ENCODE measurements around the gene MARCHF3.
A peak's percentile ranks its signal among the peaks of the same experiment; 100 is the strongest.
"Not testable (repeated sequence)": the region's sequence is repeated elsewhere in the genome, so short reads cannot be mapped to it uniquely, and the experiment has no call there.

MARCHF3 gene

DNA sequence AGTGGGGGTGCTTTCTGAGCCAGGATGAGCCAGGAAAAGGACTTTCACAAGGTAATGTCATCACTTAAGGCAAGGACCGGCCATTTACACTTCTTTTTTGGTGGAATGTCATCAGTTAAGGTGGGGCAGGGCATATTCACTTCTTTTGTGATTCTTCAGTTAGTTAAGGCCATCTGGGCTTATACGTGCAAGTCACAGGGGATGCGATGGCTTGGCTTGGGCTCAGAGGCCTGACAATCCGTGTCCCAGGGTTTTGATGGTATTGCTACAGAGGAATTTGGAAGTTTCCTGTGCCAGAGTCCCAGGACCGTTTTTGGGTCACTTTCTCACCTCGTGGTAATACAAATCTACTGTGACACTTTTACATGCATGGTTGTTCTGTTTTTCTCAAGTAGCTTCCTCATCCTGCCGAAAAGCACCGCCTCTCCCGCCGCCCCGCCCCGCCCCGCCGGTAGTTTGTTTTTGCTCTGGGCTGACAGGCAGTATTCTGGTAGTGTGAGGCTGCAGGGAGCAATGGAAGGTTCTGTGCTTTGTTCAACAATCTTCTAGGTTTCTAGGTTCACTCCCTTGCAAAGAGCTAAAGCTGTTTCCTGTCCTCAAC, 184.8 kb downstream of the MARCHF3 start:
- Mint-ChIP-seq H3K27ac (peak overlapping the region; percentile 88), H3K4me3 (peak overlapping the region; percentile 27 to 70)
- not testable (repeated sequence) for H3K9me3 Mint-ChIP-seq

GRCh38 chr5:126843375-126843774, 187.0 kb downstream of the MARCHF3 start:
- Mint-ChIP-seq H3K27ac (peak overlapping the region; percentile 60), H3K4me1 (peaks cover 22 to 35% of the 10 kb centered on the region in 2 donors), H3K36me3 (peaks cover 9 to 40% of the 10 kb centered on the region in 2 donors)
- not testable (repeated sequence) for DNase-seq; H3K27me3 Mint-ChIP-seq; ATAC-seq (replicated peaks); H3K9me3 Mint-ChIP-seq; H3K4me3 Mint-ChIP-seq

More for the DNA sequence above, 184.8 kb downstream of the MARCHF3 start:
- H3K4me1 Mint-ChIP-seq = peaks cover 29 to 36% of the 10 kb centered on the region in 2 donors
- peak; percentile 31 for DNase-seq
- ATAC-seq (replicated peaks) = peak; percentile 94 to 98
- H3K27me3 Mint-ChIP-seq = not testable (repeated sequence)
- peaks cover 9 to 34% of the 10 kb centered on the region in 2 donors for H3K36me3 Mint-ChIP-seq

DNA sequence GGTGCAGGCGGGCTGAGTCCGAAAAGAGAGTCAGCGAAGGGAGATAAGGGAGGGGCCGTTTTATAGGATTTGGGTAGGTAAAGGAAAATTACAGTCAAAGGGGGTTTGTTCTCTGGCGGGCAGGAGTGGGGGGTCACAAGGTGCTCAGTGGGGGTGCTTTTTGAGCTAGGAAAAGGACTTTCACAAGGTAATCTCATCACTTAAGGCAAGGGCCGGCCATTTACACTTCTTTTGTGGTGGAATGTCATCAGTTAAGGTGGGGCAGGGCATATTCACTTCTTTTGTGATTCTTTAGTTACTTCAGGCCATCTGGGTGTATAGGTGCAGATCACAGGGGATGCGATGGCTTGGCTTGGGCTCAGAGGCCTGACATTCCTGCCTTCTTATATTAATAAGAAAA, 191.0 kb downstream of the MARCHF3 start:
- not testable (repeated sequence) for ATAC-seq (replicated peaks); H3K27ac Mint-ChIP-seq; DNase-seq; H3K27me3 Mint-ChIP-seq; H3K9me3 Mint-ChIP-seq; H3K4me3 Mint-ChIP-seq; H3K4me1 Mint-ChIP-seq
- peaks cover 18 to 58% of the 10 kb centered on the region in 2 donors for H3K36me3 Mint-ChIP-seq

DNA sequence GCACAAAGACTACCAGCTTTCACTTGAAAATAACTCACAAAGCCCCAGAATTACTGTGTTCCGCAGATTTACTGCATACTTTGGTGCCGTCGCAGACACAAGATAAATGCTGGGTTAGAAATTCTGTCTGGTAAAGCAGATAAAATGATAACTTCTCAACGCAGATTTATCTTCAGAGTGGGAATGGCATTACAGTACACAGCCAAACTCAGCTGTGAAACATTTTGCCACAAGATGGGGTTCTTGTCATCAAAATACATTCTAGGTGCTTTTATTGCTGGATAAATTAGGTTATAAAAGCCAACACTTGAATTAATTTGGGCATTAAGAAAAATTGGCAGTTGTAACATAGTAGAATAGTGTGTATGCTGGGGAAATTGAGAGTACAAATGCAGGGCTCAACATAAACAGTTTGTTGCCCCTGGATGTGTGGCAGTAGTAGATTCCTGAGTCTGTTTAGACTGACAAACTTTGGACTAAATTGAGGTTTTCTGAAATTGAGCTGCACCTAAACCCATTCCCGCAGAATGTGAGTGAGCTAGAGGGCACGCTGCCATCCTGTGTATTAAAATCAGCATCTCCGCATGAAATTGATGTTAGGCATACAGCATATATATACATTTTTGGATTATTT, 192.3 kb downstream of the MARCHF3 start:
- peaks cover 24 to 58% of the 10 kb centered on the region in 2 donors for H3K36me3 Mint-ChIP-seq
- no peaks in the 10 kb centered on the region for H3K9me3 Mint-ChIP-seq
- ATAC-seq (replicated peaks) = no peak
- H3K27me3 Mint-ChIP-seq = no peaks in the 10 kb centered on the region
- DNase-seq = no peak
- no peak overlapping the region for H3K4me3 Mint-ChIP-seq
- H3K27ac Mint-ChIP-seq = no peak overlapping the region
- peaks cover 3 to 6% of the 10 kb centered on the region in 2 donors for H3K4me1 Mint-ChIP-seq

DNA sequence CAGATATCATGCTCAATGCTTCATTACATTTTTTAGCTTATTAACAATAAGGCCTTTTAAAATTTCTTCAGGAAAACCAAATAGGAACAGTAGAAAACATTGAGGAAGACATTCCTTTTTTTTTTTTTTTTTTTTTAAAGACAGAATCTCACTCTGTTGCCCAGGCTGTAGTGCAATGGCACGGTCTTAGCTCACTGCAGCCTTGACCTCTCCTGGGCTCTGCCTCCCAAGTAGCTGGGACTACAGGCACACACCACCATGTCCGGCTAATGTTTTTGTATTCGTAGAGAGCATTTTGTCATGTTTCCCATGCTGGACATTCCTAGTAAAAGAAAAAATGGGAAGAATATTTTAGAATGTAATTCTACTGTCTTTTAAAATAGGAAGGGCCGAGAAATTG, 193.1 kb downstream of the MARCHF3 start:
- Mint-ChIP-seq H3K27ac (no peak overlapping the region), H3K4me1 (peaks cover 3 to 6% of the 10 kb centered on the region in 2 donors), H3K4me3 (no peak overlapping the region), H3K27me3 (no peaks in the 10 kb centered on the region), H3K9me3 (no peaks in the 10 kb centered on the region), H3K36me3 (peaks cover 24 to 63% of the 10 kb centered on the region in 2 donors)
- no peak for ATAC-seq (replicated peaks)
- no peak for DNase-seq

GRCh38 chr5:126836778-126837177, 193.6 kb downstream of the MARCHF3 start:
- Mint-ChIP-seq H3K36me3 (peaks cover 24 to 59% of the 10 kb centered on the region in 2 donors), H3K4me1 (peaks cover 3 to 6% of the 10 kb centered on the region in 2 donors), H3K27me3 (no peaks in the 10 kb centered on the region), H3K4me3 (no peak overlapping the region), H3K27ac (no peak overlapping the region), H3K9me3 (no peaks in the 10 kb centered on the region)
- no peak for ATAC-seq (replicated peaks)
- no peak for DNase-seq

- DNase-seq (no peak), ATAC-seq (replicated peaks) (no peak)
- Mint-ChIP-seq H3K27ac (no peak overlapping the region), H3K4me1 (peaks cover 5 to 12% of the 10 kb centered on the region in 2 donors), H3K4me3 (no peak overlapping the region), H3K9me3 (no peaks in the 10 kb centered on the region), H3K36me3 (peaks cover 48 to 56% of the 10 kb centered on the region in 2 donors), H3K27me3 (no peaks in the 10 kb centered on the region)
These were observed 199.2 kb downstream of the MARCHF3 start for GRCh38 chr5:126831156-126831555.

DNA sequence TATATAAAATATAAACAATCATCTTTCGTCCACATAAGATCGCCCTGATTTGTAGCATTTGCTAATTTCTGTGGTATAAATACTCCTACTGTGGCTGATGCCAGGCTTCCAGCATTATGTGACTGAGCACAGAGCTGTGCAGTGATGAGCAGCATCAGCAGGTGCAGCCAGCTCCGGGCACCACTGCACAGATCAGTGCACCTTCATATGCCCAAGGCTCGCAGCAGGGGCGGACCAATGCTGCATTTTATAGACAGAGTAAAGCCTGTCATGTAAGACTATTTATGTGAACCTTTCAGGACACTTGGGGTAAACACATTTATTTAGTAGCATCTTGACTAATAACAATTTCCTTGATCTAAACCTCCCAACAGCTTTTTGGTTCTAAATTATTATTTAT, 200.3 kb downstream of the MARCHF3 start:
- no peak for DNase-seq
- Mint-ChIP-seq H3K4me3 (no peak overlapping the region), H3K36me3 (peaks cover 48 to 59% of the 10 kb centered on the region in 2 donors), H3K27me3 (no peaks in the 10 kb centered on the region), H3K27ac (no peak overlapping the region), H3K9me3 (no peaks in the 10 kb centered on the region), H3K4me1 (peaks cover 5 to 12% of the 10 kb centered on the region in 2 donors)
- ATAC-seq (replicated peaks) = no peak

DNA sequence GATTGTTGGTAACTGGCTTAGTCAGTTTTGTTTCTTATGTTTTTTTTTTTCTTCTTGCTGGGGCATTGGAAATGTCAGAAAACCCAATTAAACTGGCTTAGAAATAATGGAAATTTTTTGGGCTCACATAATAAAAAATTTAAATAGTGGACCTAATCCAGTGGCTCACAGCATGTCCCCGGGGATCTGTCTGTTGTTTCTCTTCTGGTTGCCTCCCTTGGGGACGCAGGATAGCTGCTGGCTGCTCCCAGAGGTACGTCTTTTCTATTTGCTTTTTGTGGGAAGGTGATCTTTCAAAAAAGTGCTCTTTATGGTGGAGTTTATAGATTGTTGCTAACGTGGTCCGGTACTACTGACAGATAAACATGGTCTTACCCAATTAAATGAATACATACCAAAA, 201.3 kb downstream of the MARCHF3 start:
- DNase-seq = no peak
- H3K9me3 Mint-ChIP-seq = no peaks in the 10 kb centered on the region
- ATAC-seq (replicated peaks) = no peak
- peaks cover 5 to 10% of the 10 kb centered on the region in 2 donors for H3K4me1 Mint-ChIP-seq
- no peak overlapping the region for H3K4me3 Mint-ChIP-seq
- no peak overlapping the region for H3K27ac Mint-ChIP-seq
- H3K36me3 Mint-ChIP-seq = peaks cover 43 to 50% of the 10 kb centered on the region in 2 donors
- no peaks in the 10 kb centered on the region for H3K27me3 Mint-ChIP-seq

- Mint-ChIP-seq H3K9me3 (no peaks in the 10 kb centered on the region), H3K36me3 (peaks cover 38 to 42% of the 10 kb centered on the region in 2 donors), H3K4me1 (peaks cover 2 to 6% of the 10 kb centered on the region in 2 donors), H3K27me3 (no peaks in the 10 kb centered on the region), H3K4me3 (no peak overlapping the region), H3K27ac (no peak overlapping the region)
- DNase-seq = no peak
- ATAC-seq (replicated peaks) = no peak
These were observed 203.6 kb downstream of the MARCHF3 start for GRCh38 chr5:126826619-126827215.

DNA sequence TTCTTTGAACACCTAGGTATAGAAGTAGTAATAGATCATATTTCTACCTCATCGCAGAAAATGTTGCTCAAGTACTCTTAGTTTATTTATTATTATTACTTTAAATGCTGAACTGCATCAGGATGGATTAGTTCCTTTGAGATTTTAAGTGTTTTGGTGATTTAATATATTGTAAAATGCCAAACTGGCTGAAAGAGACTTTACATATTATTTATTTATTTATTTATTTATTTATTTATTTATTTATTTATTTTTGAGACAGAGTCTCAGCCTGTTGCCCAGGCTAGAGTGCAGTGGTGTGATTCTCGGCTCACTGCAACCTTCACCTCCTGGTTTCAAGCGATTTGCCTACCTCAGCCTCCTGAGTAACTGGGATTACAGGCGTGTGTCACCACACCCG, 211.1 kb downstream of the MARCHF3 start:
- Mint-ChIP-seq H3K4me3 (no peak overlapping the region), H3K36me3 (peaks cover 24 to 41% of the 10 kb centered on the region in 2 donors), H3K27me3 (no peaks in the 10 kb centered on the region), H3K27ac (no peak overlapping the region), H3K4me1 (no peaks in the 10 kb centered on the region), H3K9me3 (no peaks in the 10 kb centered on the region)
- DNase-seq = no peak
- ATAC-seq (replicated peaks) = no peak

DNA sequence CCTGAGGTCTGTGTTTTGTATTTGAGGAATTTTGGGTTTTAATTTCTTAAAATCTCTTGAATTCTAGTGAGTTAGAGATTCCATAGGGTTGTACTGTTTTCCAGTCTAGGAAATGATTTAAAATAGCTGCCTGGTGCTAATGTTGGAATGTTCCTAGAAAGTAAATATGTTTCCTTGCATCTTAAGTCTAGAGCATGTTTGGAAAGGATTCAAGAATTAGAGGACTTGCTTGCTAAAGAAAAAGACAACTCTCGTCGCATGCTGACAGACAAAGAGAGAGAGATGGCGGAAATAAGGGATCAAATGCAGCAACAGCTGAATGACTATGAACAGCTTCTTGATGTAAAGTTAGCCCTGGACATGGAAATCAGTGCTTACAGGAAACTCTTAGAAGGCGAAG, 211.6 kb downstream of the MARCHF3 start:
- Mint-ChIP-seq H3K4me3 (no peak overlapping the region), H3K4me1 (no peaks in the 10 kb centered on the region), H3K27me3 (no peaks in the 10 kb centered on the region), H3K36me3 (peaks cover 29 to 47% of the 10 kb centered on the region in 2 donors), H3K9me3 (no peaks in the 10 kb centered on the region), H3K27ac (no peak overlapping the region)
- ATAC-seq (replicated peaks) = no peak
- DNase-seq = no peak

Data from stimulated activated naive B cell treated with anti-CD40 and anti-IgM and Interleukin-4, amounts not matched to agents 10 μg/mL and 1 μg/mL and 100 μg/mL, for 72 hours (primary cell).